ENCODE measurements around the gene GGNBP2.
"Not testable (repeated sequence)": the region's sequence is repeated elsewhere in the genome, so short reads cannot be mapped to it uniquely, and the experiment has no call there.

Gene GGNBP2, protein sequence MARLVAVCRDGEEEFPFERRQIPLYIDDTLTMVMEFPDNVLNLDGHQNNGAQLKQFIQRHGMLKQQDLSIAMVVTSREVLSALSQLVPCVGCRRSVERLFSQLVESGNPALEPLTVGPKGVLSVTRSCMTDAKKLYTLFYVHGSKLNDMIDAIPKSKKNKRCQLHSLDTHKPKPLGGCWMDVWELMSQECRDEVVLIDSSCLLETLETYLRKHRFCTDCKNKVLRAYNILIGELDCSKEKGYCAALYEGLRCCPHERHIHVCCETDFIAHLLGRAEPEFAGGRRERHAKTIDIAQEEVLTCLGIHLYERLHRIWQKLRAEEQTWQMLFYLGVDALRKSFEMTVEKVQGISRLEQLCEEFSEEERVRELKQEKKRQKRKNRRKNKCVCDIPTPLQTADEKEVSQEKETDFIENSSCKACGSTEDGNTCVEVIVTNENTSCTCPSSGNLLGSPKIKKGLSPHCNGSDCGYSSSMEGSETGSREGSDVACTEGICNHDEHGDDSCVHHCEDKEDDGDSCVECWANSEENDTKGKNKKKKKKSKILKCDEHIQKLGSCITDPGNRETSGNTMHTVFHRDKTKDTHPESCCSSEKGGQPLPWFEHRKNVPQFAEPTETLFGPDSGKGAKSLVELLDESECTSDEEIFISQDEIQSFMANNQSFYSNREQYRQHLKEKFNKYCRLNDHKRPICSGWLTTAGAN

DNA sequence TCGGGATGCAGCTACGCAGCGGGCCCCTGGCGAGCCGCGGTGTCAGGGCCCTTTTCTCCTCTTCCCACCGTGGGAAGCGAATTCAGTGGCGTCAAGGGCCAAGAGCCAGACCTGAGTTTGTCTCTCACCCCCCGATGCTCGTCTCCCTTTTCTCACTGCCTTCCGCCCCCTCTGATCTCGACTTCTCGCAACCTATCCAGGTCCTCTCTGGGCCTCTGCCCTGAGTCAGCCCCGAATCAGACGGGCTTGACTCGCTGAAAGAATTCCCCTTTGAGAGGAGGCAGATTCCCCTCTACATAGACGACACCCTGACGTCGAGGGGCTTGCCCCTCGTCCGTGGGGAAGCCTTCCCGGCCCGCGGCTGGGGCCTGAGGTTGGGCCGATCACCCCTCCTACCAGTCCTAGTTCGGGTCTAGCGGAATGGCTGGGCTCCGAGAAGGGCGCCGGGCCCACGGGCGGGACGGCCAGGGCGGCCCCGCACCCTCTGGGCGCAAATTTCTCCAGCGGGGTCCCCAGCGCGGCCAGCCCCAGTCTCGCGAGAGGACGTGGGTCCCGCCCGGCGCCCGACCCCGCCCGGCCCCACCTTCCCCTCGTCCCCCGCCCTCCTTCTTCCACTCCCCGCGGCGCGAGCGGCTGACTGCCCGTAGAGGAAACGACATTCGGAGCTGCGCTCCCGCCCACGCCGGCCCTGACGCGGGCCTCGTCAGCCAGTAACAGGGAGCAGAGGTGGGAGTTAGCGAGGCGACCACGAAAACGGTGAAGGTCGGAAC is at the start of gene GGNBP2:
GGNBP2 (plus strand) TSS at position 613 of the 770 bp plus-strand sequence. CDS start 806 bp downstream, outside the sequence.
- DNase-seq, result peak; percentile 91

GRCh38 chr17:36495076-36495578 is 49.6 kb upstream of the GGNBP2 start:
- no peak for DNase-seq

GRCh38 chr17:36496018-36496789 is 48.5 kb upstream of the GGNBP2 start:
- no peak for DNase-seq

- DNase-seq, result no peak
These were observed 46.6 kb upstream of the GGNBP2 start for GRCh38 chr17:36498155-36498554.

GRCh38 chr17:36498560-36499300 is 46.0 kb upstream of the GGNBP2 start:
- no peak for DNase-seq

DNA sequence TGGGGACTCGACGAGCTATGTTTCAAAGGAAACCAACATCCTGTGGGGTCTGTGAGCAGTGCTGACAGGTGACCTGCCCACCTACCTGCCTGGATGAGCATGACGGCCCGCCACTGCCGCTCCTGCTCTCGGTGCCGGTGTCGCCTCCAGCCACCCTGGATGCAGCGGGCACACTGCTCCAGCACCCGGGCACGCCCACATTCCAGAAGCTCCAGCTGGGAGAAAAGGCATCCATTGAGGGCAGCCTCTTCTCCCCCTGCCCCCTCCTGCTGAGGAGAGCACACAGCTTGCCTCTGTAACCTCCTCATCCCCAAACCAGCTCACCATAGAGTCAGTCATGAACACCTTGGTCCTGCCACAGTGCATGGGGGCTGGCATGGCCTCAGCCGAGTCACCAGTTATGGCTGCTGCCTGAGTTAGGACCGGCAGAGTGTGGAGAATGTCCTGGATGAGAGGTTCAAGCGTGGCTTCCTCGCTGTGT is 43.9 kb upstream of the GGNBP2 start:
- DNase-seq, result no peak

- DNase-seq, result no peak
These were observed 43.4 kb upstream of the GGNBP2 start for GRCh38 chr17:36501351-36501750.

- DNase-seq, result no peak
These were observed 42.8 kb upstream of the GGNBP2 start for GRCh38 chr17:36501963-36502362.

GRCh38 chr17:36503456-36504155 is 41.1 kb upstream of the GGNBP2 start:
- no peak for DNase-seq

GRCh38 chr17:36504156-36504545 is 40.6 kb upstream of the GGNBP2 start:
- no peak for DNase-seq

GRCh38 chr17:36505171-36505570 is 39.5 kb upstream of the GGNBP2 start:
- DNase-seq, result no peak

GRCh38 chr17:36506249-36506826 is 38.4 kb upstream of the GGNBP2 start:
- no peak for DNase-seq

DNA sequence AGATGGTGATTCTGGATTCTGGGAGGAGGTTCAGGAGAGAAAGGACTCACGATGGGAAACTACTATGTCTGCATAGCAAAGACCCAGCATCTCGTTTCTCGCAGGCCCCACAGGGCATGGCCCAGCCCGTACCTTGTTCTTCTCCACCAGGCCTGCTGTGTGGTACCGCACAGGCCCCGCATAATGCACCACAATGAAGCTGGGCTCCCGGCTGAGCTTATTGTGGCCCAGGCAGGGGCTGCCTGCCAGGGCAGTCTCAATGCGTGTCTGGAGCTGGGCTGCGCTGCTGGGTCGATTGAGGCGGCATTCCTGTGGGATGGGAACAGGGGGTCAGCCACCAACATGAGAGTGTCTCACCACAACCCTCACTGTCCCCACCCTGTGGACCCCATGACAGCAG is 37.9 kb upstream of the GGNBP2 start:
- no peak for DNase-seq

GRCh38 chr17:36507266-36507665 is 37.5 kb upstream of the GGNBP2 start:
- no peak for DNase-seq

- not testable (repeated sequence) for DNase-seq
These were observed 36.3 kb upstream of the GGNBP2 start for GRCh38 chr17:36508439-36508838.

GRCh38 chr17:36509272-36509985 is 35.3 kb upstream of the GGNBP2 start:
- DNase-seq, result no peak

DNA sequence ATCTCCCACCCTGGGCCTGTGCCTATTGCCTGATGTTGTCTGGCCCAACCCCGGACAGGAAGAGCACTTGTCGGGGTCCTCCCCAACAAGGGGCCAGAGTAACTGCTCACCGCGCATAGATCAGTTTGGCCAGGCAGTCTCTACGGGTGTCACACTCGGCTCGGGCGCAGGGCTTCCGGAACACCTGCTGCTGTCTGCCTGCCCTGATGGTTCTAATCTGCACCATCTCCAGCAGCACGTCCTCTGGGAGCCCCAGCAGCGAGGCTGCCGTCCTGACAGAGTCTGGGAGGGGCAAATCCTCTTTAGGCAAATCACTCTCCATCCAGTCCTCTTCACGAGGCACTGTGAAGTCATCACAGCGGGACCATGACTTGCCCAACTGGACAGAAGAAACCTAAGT is 34.1 kb upstream of the GGNBP2 start:
- no peak for DNase-seq

- no peak for DNase-seq
These were observed 33.5 kb upstream of the GGNBP2 start for GRCh38 chr17:36511216-36511615.

- DNase-seq, result no peak
These were observed 32.1 kb upstream of the GGNBP2 start for GRCh38 chr17:36512641-36513040.

DNA sequence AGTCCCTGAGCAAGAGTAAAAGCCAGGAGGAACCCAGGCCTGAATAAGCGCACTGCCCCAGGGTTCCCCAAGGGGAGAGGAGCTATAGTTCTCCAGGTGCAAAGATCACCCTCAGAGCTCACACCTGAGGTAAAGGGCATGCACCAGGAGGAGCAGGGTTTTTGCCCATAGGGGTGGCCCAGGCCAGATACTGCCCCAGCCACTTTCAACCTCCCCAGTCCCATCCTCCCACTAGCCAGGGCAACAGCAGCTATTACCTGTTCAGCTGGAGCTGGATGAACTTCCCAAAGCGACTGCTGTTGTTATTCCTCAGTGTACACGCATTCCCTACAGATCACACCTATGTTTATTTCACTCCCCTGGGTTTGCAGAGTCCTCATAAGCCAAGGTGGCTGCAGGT is 29.9 kb upstream of the GGNBP2 start:
- no peak for DNase-seq
